DMS53 treated with DMSO at 0.1 percent for 48 hours (cell line): ENCODE measurements around the gene CFTR.

Source experiments
- DNase-seq: peaks from one replicate; lab custom pipeline; 2025; ENCODE audit not compliant: unreplicated experiment; lab: John Stamatoyannopoulos, UW

Gene CFTR

GRCh38 chr7:117582219-117582704 lies 102.4 kb downstream of the CFTR start:
- peak; percentile 34 for DNase-seq

DNA sequence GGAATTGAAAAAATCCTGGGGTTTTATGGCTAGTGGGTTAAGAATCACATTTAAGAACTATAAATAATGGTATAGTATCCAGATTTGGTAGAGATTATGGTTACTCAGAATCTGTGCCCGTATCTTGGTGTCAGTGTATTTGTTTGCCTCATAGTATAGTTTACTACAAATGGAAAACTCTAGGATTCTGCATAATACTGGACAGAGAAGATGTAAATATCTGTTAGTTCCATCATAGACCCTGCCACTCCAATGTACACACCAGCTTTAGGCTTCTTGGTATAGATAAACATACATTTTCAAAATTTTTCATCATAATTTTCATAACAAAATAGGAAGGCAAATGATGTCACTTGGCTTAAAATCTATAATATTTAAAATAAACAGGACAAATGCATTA lies 108.1 kb downstream of the CFTR start:
- DNase-seq: no peak

- DNase-seq: peak; percentile 31
These were observed 108.5 kb downstream of the CFTR start for GRCh38 chr7:117588352-117588794.

GRCh38 chr7:117590191-117590590 lies 110.4 kb downstream of the CFTR start:
- DNase-seq: no peak

DNA sequence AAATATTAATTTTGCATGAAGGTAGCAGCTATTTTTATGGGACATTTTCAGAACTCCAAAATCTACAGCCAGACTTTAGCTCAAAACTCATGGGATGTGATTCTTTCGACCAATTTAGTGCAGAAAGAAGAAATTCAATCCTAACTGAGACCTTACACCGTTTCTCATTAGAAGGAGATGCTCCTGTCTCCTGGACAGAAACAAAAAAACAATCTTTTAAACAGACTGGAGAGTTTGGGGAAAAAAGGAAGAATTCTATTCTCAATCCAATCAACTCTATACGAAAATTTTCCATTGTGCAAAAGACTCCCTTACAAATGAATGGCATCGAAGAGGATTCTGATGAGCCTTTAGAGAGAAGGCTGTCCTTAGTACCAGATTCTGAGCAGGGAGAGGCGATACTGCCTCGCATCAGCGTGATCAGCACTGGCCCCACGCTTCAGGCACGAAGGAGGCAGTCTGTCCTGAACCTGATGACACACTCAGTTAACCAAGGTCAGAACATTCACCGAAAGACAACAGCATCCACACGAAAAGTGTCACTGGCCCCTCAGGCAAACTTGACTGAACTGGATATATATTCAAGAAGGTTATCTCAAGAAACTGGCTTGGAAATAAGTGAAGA lies 112.3 kb downstream of the CFTR start:
- no peak for DNase-seq

- DNase-seq: no peak
These were observed 116.3 kb downstream of the CFTR start for GRCh38 chr7:117596134-117596533.

GRCh38 chr7:117597755-117598154 lies 117.9 kb downstream of the CFTR start:
- peak; percentile 63 for DNase-seq

GRCh38 chr7:117600911-117601310 lies 121.1 kb downstream of the CFTR start:
- no peak for DNase-seq

DNA sequence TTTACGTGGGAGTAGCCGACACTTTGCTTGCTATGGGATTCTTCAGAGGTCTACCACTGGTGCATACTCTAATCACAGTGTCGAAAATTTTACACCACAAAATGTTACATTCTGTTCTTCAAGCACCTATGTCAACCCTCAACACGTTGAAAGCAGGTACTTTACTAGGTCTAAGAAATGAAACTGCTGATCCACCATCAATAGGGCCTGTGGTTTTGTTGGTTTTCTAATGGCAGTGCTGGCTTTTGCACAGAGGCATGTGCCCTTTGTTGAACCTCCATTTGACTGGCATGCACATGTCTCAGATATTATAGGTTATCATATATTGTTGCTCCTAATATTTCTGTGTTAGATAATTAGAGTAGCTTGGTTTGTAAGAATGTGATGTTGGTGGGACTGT lies 123.8 kb downstream of the CFTR start:
- no peak for DNase-seq

- no peak for DNase-seq
These were observed 125.9 kb downstream of the CFTR start for GRCh38 chr7:117605712-117606111.

DNA sequence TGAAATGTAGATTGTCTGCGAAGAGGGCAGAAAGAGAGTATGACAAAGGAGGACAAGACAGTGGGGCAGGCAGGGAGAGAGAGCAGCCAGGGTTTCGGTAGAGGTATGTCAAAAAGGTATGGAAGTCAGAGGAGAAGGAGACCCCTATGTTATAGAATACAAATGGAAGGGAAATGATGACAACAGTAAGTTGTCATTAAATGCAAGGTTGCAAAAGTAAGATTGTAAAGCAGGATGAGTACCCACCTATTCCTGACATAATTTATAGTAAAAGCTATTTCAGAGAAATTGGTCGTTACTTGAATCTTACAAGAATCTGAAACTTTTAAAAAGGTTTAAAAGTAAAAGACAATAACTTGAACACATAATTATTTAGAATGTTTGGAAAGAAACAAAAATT lies 126.3 kb downstream of the CFTR start:
- no peak for DNase-seq

DNA sequence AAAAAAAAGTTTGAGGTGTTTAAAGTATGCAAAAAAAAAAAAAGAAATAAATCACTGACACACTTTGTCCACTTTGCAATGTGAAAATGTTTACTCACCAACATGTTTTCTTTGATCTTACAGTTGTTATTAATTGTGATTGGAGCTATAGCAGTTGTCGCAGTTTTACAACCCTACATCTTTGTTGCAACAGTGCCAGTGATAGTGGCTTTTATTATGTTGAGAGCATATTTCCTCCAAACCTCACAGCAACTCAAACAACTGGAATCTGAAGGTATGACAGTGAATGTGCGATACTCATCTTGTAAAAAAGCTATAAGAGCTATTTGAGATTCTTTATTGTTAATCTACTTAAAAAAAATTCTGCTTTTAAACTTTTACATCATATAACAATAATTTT lies 130.6 kb downstream of the CFTR start:
- no peak for DNase-seq

- peak; percentile 56 for DNase-seq
These were observed 132.8 kb downstream of the CFTR start for GRCh38 chr7:117612637-117613036.

- peak; percentile 38 for DNase-seq
These were observed 136.9 kb downstream of the CFTR start for GRCh38 chr7:117616694-117617093.

GRCh38 chr7:117619681-117620080 lies 139.9 kb downstream of the CFTR start:
- DNase-seq: no peak

- no peak for DNase-seq
These were observed 141.3 kb downstream of the CFTR start for GRCh38 chr7:117621075-117621618.

GRCh38 chr7:117623606-117624005 lies 143.8 kb downstream of the CFTR start:
- DNase-seq: no peak

GRCh38 chr7:117630501-117630900 lies 150.7 kb downstream of the CFTR start:
- DNase-seq: no peak

- DNase-seq: no peak
These were observed 151.2 kb downstream of the CFTR start for GRCh38 chr7:117630907-117631564.

- no peak for DNase-seq
These were observed 151.8 kb downstream of the CFTR start for GRCh38 chr7:117631652-117632051.

- no peak for DNase-seq
These were observed 158.1 kb downstream of the CFTR start for GRCh38 chr7:117637937-117638336.

DNA sequence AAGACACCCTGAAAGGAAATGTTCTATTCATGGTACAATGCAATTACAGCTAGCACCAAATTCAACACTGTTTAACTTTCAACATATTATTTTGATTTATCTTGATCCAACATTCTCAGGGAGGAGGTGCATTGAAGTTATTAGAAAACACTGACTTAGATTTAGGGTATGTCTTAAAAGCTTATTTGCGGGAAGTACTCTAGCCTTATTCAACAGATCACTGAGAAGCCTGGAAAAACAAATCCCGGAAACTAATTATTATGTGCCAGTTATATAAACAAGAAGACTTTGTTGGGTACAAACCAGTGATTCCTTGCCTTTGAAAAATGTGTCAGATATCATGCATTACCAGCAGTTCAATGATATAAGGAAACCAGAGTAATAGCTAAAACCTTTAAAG lies 160.1 kb downstream of the CFTR start:
- no peak for DNase-seq
